ENCODE results near the gene PUM1. TPM values are rescaled to one million over a fixed set of nuclear protein-coding genes. Genes with fewer than 3 reads are reported as not detected.

PUM1 gene
- total RNA-seq, 1 donor from 2014 or later, result 105 TPM

GRCh38 chr1:30904191-30904961 lies 161.1 kb downstream of the PUM1 start:
- H3K27me3 Mint-ChIP-seq (ENCODE audit: low read depth), result no peaks in the 10 kb centered on the region
- TF ChIP-seq, protein P1, sequence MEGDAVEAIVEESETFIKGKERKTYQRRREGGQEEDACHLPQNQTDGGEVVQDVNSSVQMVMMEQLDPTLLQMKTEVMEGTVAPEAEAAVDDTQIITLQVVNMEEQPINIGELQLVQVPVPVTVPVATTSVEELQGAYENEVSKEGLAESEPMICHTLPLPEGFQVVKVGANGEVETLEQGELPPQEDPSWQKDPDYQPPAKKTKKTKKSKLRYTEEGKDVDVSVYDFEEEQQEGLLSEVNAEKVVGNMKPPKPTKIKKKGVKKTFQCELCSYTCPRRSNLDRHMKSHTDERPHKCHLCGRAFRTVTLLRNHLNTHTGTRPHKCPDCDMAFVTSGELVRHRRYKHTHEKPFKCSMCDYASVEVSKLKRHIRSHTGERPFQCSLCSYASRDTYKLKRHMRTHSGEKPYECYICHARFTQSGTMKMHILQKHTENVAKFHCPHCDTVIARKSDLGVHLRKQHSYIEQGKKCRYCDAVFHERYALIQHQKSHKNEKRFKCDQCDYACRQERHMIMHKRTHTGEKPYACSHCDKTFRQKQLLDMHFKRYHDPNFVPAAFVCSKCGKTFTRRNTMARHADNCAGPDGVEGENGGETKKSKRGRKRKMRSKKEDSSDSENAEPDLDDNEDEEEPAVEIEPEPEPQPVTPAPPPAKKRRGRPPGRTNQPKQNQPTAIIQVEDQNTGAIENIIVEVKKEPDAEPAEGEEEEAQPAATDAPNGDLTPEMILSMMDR (IDR thresholded peaks at IDR 0.05), result no peak
- no peaks in the 10 kb centered on the region for H3K36me3 Mint-ChIP-seq (ENCODE audit: low read depth)
- H3K4me3 Mint-ChIP-seq (ENCODE audit: unreplicated experiment), result no peak overlapping the region
- H3K9me3 Mint-ChIP-seq (ENCODE audit: low read depth), result no peaks in the 10 kb centered on the region
- H3K27ac Mint-ChIP-seq (ENCODE audit: unreplicated experiment), result no peak overlapping the region
- DNase-seq (ENCODE audit: low spot score), result peak; percentile 62
- peaks cover 31% of the 10 kb centered on the region for H3K4me1 Mint-ChIP-seq (ENCODE audit: low read depth)

DNA sequence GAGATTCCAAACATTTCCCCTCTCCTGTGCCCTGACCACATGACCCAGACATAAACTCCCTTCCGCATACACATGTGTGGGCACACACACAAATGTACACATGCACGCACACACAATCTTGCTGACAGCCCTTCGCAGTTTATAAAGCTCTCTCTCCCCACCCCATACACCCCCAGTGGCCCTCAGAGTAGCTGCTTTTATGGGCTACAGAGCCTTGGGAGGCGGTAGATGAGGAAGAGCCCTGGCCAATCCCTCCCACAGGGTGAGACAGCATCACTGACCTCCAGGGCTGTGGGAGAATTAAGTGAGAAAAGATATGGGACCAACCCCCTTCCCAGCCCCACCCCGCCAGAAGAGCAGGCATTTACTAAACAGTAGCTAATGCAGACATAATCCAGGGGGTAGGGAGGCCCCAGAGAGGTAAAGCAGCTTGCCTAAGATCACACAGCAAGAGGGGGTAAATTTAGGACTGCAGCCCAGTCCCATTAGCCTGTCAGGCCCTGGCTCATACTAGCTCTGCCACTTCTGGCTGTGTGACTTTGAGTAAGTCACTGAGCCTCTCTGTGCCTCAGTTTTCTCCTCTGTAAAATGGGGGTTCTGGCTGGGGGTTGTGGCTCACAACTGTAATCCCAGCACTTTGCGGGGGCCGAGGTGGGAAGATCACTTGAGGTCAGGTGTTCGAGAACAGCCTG lies 162.0 kb downstream of the PUM1 start:
- Mint-ChIP-seq H3K4me1 (ENCODE audit: low read depth) (peaks cover 26% of the 10 kb centered on the region), H3K27me3 (ENCODE audit: low read depth) (no peaks in the 10 kb centered on the region), H3K4me3 (ENCODE audit: unreplicated experiment) (no peak overlapping the region), H3K27ac (ENCODE audit: unreplicated experiment) (no peak overlapping the region), H3K9me3 (ENCODE audit: low read depth) (no peaks in the 10 kb centered on the region), H3K36me3 (ENCODE audit: low read depth) (no peaks in the 10 kb centered on the region)
- TF ChIP-seq, protein P1 (IDR thresholded peaks at IDR 0.05), result no peak
- peak; percentile 19 for DNase-seq (ENCODE audit: low spot score)

DNA sequence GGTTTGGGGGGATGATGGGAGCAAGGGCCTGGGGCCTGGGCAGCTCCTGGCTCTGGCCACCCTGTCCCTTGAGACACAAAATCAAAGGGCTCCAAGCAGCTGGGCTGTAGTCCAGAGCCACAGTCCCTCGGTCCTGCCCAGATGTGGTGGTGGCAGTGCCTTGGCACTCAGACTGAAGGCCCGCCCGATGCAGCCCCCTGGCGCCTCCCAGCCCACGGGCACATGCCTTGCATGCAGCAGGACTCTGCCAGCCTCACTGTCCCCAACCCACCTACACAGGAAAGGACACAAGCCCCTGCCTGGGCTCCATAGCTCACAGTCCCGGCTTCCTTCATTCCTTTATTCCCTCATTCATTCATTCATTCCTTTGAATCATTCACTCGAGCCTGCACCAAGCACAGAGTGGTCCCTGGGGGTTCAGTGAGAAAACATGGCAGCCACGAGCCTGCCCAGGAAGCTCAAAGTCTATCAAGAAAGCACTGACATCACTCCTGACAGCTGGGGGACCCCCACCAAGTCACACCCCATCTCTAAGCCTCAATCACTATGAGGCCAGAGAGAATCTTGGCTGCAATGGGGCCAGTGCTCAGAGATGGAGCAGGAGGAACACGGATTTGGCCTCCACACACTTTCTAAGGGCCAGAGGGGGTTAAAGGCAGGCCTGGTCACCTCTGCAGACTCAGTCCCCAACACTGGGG lies 162.8 kb downstream of the PUM1 start:
- TF ChIP-seq, protein P1 (IDR thresholded peaks at IDR 0.05), result no peak
- DNase-seq (ENCODE audit: low spot score), result peak; percentile 59
- Mint-ChIP-seq H3K27ac (ENCODE audit: unreplicated experiment) (no peak overlapping the region), H3K4me1 (ENCODE audit: low read depth) (peaks cover 26% of the 10 kb centered on the region), H3K36me3 (ENCODE audit: low read depth) (no peaks in the 10 kb centered on the region), H3K4me3 (ENCODE audit: unreplicated experiment) (no peak overlapping the region), H3K27me3 (ENCODE audit: low read depth) (no peaks in the 10 kb centered on the region), H3K9me3 (ENCODE audit: low read depth) (no peaks in the 10 kb centered on the region)

DNA sequence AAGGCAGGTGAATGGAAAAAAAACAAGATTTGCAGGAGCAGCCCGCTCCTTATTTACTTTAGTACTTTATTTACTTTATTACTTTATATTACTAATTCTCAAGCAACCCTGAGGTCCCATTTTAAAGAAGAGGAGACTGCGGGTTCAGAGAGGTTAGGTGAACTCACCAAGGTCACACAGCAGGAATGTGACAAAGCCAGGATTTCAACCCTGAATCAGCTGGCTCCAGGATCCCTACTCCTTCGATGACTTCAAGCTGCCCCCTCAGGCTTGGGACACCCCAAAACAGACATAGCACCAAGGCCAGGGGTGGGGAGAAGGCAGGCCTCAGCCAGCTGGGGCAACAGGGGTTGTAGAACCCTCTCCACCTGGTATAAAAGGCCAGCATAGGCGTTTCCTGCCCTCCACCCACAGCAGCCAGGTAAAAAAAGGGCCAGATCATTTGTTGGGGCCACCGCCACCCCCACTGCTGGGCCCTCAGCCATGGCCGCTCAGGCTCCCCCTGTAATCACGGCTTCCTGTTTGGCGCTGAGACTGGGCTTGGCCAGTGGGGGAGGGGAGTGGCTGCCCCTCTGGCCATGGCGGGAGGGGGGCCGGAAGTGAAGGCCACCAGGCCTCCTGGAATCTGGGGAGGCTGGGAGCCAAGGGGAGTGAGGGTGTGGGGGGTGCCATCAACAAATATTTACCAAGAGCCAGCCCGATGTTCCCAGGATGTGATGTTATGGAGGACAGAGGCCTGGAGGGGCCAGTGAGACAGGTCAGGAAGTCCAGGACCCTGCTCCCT lies 163.5 kb downstream of the PUM1 start:
- TF ChIP-seq, protein P1 (IDR thresholded peaks at IDR 0.05), result no peak

More for the DNA sequence above, 163.5 kb downstream of the PUM1 start:
- H3K27me3 Mint-ChIP-seq (ENCODE audit: low read depth), result no peaks in the 10 kb centered on the region
- no peak overlapping the region for H3K27ac Mint-ChIP-seq (ENCODE audit: unreplicated experiment)
- H3K4me3 Mint-ChIP-seq (ENCODE audit: unreplicated experiment), result no peak overlapping the region
- H3K4me1 Mint-ChIP-seq (ENCODE audit: low read depth), result peaks cover 20% of the 10 kb centered on the region
- peak; percentile 69 for DNase-seq (ENCODE audit: low spot score)
- H3K9me3 Mint-ChIP-seq (ENCODE audit: low read depth), result no peaks in the 10 kb centered on the region
- H3K36me3 Mint-ChIP-seq (ENCODE audit: low read depth), result no peaks in the 10 kb centered on the region

Measured in chondrocyte (in vitro differentiated cells).